HEK293 (cell line): ENCODE measurements around the gene TTLL11.

ENCODE experiments used
- CTCF ChIA-PET: fragments of 350-600 bp; formaldehyde crosslinking; extraction: SDS; loops from one replicate; lab custom pipeline; 2021; ENCODE audit warnings: antibody characterized with exemption; lab: Yijun Ruan, JAX
- POLR2A ChIA-PET: fragments of 300-600 bp; formaldehyde crosslinking; extraction: SDS; loops from one replicate; lab custom pipeline; 2020; ENCODE audit warnings: antibody characterized with exemption, inconsistent platforms; lab: Yijun Ruan, JAX
- H3K27ac ChIP-seq: fragments of 200-500 bp; sonication (Bioruptor generic); 2 replicates; pipeline ENCODE4 v1.5.1; 2014; ENCODE audit warnings: low read depth, low read length, control low read depth, inconsistent platforms; ENCODE audit errors: extremely low read depth
- H3K36me3 ChIP-seq, 2 experiments: fragments of 200-500 bp in 1 of 2; sonication (Bioruptor generic) in 1 of 2; 1 replicate in 1 of 2; 2 replicates in 1 of 2; pipeline ENCODE4 v1.5.1; 2014 to 2017; ENCODE audit warnings: inconsistent platforms in 2 of 2, low read length in 2 of 2; ENCODE audit not compliant: control insufficient read depth in 2 of 2, insufficient read depth in 1 of 2
- H3K4me1 ChIP-seq: fragments of 200-500 bp; sonication (Bioruptor generic); 2 replicates; pipeline ENCODE4 v1.5.1; 2014; ENCODE audit warnings: mild to moderate bottlenecking, low read length, inconsistent platforms; ENCODE audit not compliant: control insufficient read depth, insufficient read depth
- H3K4me3 ChIP-seq: 2 replicates; pipeline ENCODE4 v1.5.1; 2011; ENCODE audit warnings: low read depth, mild to moderate bottlenecking, control low read depth, low read length, moderate library complexity
- H3K9me3 ChIP-seq: fragments of 200-500 bp; sonication (Bioruptor generic); 2 replicates; pipeline ENCODE4 v1.5.1; 2014; ENCODE audit warnings: low read depth, low read length, inconsistent platforms; ENCODE audit not compliant: control insufficient read depth, insufficient read depth
- EGR2 ChIP-seq: fragments of 450-650 bp; formaldehyde crosslinking; IDR thresholded peaks from 2 replicates; pipeline ENCODE4 v1.5.1; 2016; ENCODE audit warnings: low read depth, missing biosample characterization, missing genetic modification characterization
- HOXD13 ChIP-seq: sonication (generic); formaldehyde crosslinking; IDR thresholded peaks from 2 replicates; pipeline ENCODE4 v1.8.0; 2022; ENCODE audit warnings: missing genetic modification reagents, borderline replicate concordance
- PRDM2 ChIP-seq: fragments of 450-650 bp; formaldehyde crosslinking; IDR thresholded peaks from 2 replicates; pipeline ENCODE4 v1.5.1; 2016; ENCODE audit warnings: missing biosample characterization, missing genetic modification characterization, borderline replicate concordance
- TRIM28 ChIP-seq: IDR thresholded peaks from 2 replicates; pipeline ENCODE4 v1.6.1; 2011; ENCODE audit warnings: low read length, control low read depth, borderline replicate concordance
- ZBTB1 ChIP-seq: fragments of 450-650 bp; formaldehyde crosslinking; IDR thresholded peaks from 2 replicates; pipeline ENCODE4 v1.5.1; 2016; ENCODE audit warnings: missing biosample characterization, missing genetic modification characterization
- ZBTB26 ChIP-seq: fragments of 450-650 bp; formaldehyde crosslinking; optimal IDR thresholded peaks from 2 replicates; pipeline ENCODE3; 2016; ENCODE audit warnings: missing biosample characterization, mild to moderate bottlenecking, missing genetic modification characterization
- ZBTB44 ChIP-seq: fragments of 450-650 bp; IDR thresholded peaks from 2 replicates; pipeline ENCODE4 v1.5.1; 2018; ENCODE audit warnings: missing biosample characterization, mild to moderate bottlenecking, missing genetic modification characterization
- ZFHX2 ChIP-seq: fragments of 450-650 bp; formaldehyde crosslinking; conservative IDR thresholded peaks from 2 replicates; pipeline ENCODE4 v1.5.1; 2016; ENCODE audit warnings: missing biosample characterization, missing genetic modification characterization
- ZFP3 ChIP-seq: fragments of 450-650 bp; formaldehyde crosslinking; IDR thresholded peaks from 2 replicates; pipeline ENCODE4 v1.5.1; 2016; ENCODE audit warnings: low read depth, missing biosample characterization, missing genetic modification characterization
- ZFP37 ChIP-seq: fragments of 450-650 bp; formaldehyde crosslinking; IDR thresholded peaks from 2 replicates; pipeline ENCODE4 v1.5.1; 2016; ENCODE audit warnings: missing biosample characterization, missing genetic modification characterization
- ZNF184 ChIP-seq: fragments of 450-650 bp; IDR thresholded peaks from 2 replicates; pipeline ENCODE4 v1.5.1; 2018; ENCODE audit warnings: missing biosample characterization, mild to moderate bottlenecking, missing genetic modification characterization
- ZNF2 ChIP-seq: fragments of 450-650 bp; formaldehyde crosslinking; IDR thresholded peaks from 2 replicates; pipeline ENCODE4 v1.5.1; 2016; ENCODE audit warnings: missing biosample characterization, missing genetic modification characterization
- ZNF211 ChIP-seq: fragments of 450-650 bp; formaldehyde crosslinking; IDR thresholded peaks from 2 replicates; pipeline ENCODE4 v1.5.1; 2016; ENCODE audit warnings: low read depth, missing biosample characterization, missing genetic modification characterization
- ZNF341 ChIP-seq: fragments of 450-650 bp; formaldehyde crosslinking; IDR thresholded peaks from 2 replicates; pipeline ENCODE4; 2016; ENCODE audit warnings: low read depth, missing biosample characterization, missing genetic modification characterization
- ZNF394 ChIP-seq: fragments of 450-650 bp; formaldehyde crosslinking; IDR thresholded peaks from 2 replicates; pipeline ENCODE4 v1.5.1; 2016; ENCODE audit warnings: missing biosample characterization, missing genetic modification characterization, mild to moderate bottlenecking, moderate library complexity, borderline replicate concordance
- ZNF664 ChIP-seq: fragments of 450-650 bp; formaldehyde crosslinking; IDR thresholded peaks from 2 replicates; pipeline ENCODE4 v1.5.1; 2016; ENCODE audit warnings: missing biosample characterization, missing genetic modification characterization

TTLL11 gene

GRCh38 chr9:121892706-121893105 lies 200.4 kb downstream of the TTLL11 start:
- no peaks in the 10 kb centered on the region for H3K36me3 ChIP-seq
- no peaks in the 10 kb centered on the region; the same call in 1 of the 2 replicates for H3K4me1 ChIP-seq
- no peak overlapping the region for H3K4me3 ChIP-seq
- no peak overlapping the region for H3K27ac ChIP-seq
- POLR2A ChIA-PET = no interaction called here
- TF ChIP-seq ZBTB44 (tag by site-specific recombination) (no peak), ZFHX2 (tag by site-specific recombination) (peak; percentile 75), EGR2 (tag by site-specific recombination) (0 out of 2 replicates have a peak, but pooled peaks have one; percentile 13)
- no peaks in the 10 kb centered on the region for H3K9me3 ChIP-seq
- CTCF ChIA-PET = interaction anchor here (1.0 to 1.2 kb wide), 2 partner anchors 31 to 37 kb away, joined by 3 read pairs; no protein-coding TSS in a partner anchor

- H3K27ac ChIP-seq = no peak overlapping the region
- ChIA-PET CTCF (no interaction called here), POLR2A (no interaction called here)
- H3K4me3 ChIP-seq = no peak overlapping the region
- no peaks in the 10 kb centered on the region for H3K9me3 ChIP-seq
- no peaks in the 10 kb centered on the region; the same call in 1 of the 2 replicates for H3K4me1 ChIP-seq
- TF ChIP-seq ZNF211 (no peak), ZFP37 (tag by site-specific recombination) (no peak), ZNF184 (tag by site-specific recombination) (no peak), ZNF664 (no peak), ZNF341 (no peak)
- H3K36me3 ChIP-seq = no peaks in the 10 kb centered on the region
Observed at GRCh38 chr9:121890746-121891145, 202.4 kb downstream of the TTLL11 start.

GRCh38 chr9:121889990-121890563 lies 203.0 kb downstream of the TTLL11 start:
- TF ChIP-seq TRIM28 (no peak), PRDM2 (tag by site-specific recombination) (no peak), ZNF2 (tag by site-specific recombination) (no peak), ZBTB1 (no peak), ZNF394 (no peak), HOXD13 (CRISPR knock-in tag) (no peak), ZFP3 (tag by site-specific recombination) (no peak), ZBTB26 (tag by site-specific recombination) (no peak)
- Histone ChIP-seq H3K4me1 (no peaks in the 10 kb centered on the region; the same call in 1 of the 2 replicates), H3K4me3 (no peak overlapping the region), H3K27ac (no peak overlapping the region), H3K9me3 (no peaks in the 10 kb centered on the region), H3K36me3 (no peaks in the 10 kb centered on the region)
- ChIA-PET CTCF (interaction anchor here (0.7 kb wide), 1 partner anchor 155 kb away, joined by 3 read pairs; no protein-coding TSS in a partner anchor), POLR2A (no interaction called here)
